ENCODE measurements around the gene SYPL2.

GRCh38 chr1:109509176-109510134, 43.1 kb downstream of the SYPL2 start, which contains the start of gene AMIGO1:
- TF ChIP-seq CTCF (IDR thresholded peaks at IDR 0.05) (no peak), POLR2A (IDR thresholded peaks at IDR 0.05) (peak in 1 of 2 donors; percentile 29), EP300 (IDR thresholded peaks at IDR 0.05) (no peak), POLR2AphosphoS5 (IDR thresholded peaks at IDR 0.05) (no peak)

Measured in gastroesophageal sphincter (tissue), 3 donors.